Stomach (tissue), 9 donors: Measurements from ENCODE around the gene PPP1R15A. TPM values are rescaled to one million over a fixed set of nuclear protein-coding genes. Genes with fewer than 3 reads are reported as not detected.
"Not testable (repeated sequence)": the region's sequence is repeated elsewhere in the genome, so short reads cannot be mapped to it uniquely, and the experiment has no call there.

Experiments used
- DNase-seq, 2 donors: peaks; one replicate each; pipeline versions ENCODE4 v3.0.0 to v3.0.0-alpha.2; 2013 to 2019
- H3K27ac ChIP-seq, 5 donors: fragments of 200-600 bp in 4 of 5; sonication (generic) in 4 of 5; one replicate each; pipeline ENCODE4 v1.5.1; 2013 to 2019; ENCODE audit warnings: mild to moderate bottlenecking in 1 of 5, moderate library complexity in 1 of 5
- H3K27me3 ChIP-seq, 3 donors: fragments of 200-600 bp; sonication (generic); one replicate each; pipeline ENCODE4 v1.5.1; 2017 to 2019; ENCODE audit warnings: mixed run types in 1 of 3
- H3K36me3 ChIP-seq, 4 donors: fragments of 200-600 bp; sonication (generic); 1 replicate in 3 of 4; 2 replicates in 1 of 4; pipeline ENCODE4 v1.5.1; 2016 to 2019
- H3K4me1 ChIP-seq, 4 donors: fragments of 200-600 bp; sonication (generic); one replicate each; pipeline ENCODE4 v1.5.1; 2016 to 2019
- H3K4me3 ChIP-seq, 4 donors: fragments of 200-600 bp; sonication (generic) in 3 of 4; one replicate each; pipeline ENCODE4 v1.5.1; 2016 to 2019; ENCODE audit warnings: mild to moderate bottlenecking in 1 of 4
- H3K9me3 ChIP-seq, 4 donors: fragments of 200-600 bp; sonication (generic); one replicate each; pipeline ENCODE4 v1.5.1; 2016 to 2019
- EP300 ChIP-seq: sonication (generic); formaldehyde crosslinking; IDR thresholded peaks from one replicate; pipeline ENCODE4 v1.6.1; 2017; ENCODE audit warnings: antibody characterized with exemption
- POLR2A ChIP-seq, 4 donors: fragments of 450-650 bp; IDR thresholded peaks; one replicate each; pipeline ENCODE4 v1.6.1; 2016; ENCODE audit warnings: antibody characterized with exemption in 4 of 4, control low read depth in 2 of 4, mild to moderate bottlenecking in 1 of 4, moderate library complexity in 1 of 4
- POLR2AphosphoS5 ChIP-seq, 3 donors: sonication (generic); formaldehyde crosslinking; IDR thresholded peaks; one replicate each; pipeline ENCODE4 v1.6.1; 2016; ENCODE audit warnings: antibody characterized with exemption in 3 of 3
- whole genome bisulfite sequencing, 5 donors: extraction: QIAGEN DNeasy Blood & Tissue Kit in 3 of 5; methylation state at CpG; one replicate each; pipeline versions ENCODE4 v1.1.5 to v1.1.7; 2013 to 2018; 5-methylcytosine and 5-hydroxymethylcytosine counted together
- intact Hi-C: fragments of 100-400 bp; cut with DNase I; formaldehyde crosslinking; loops from one replicate; pipeline ENCODE4 v1.15.1; 2023; ENCODE audit warnings: low total_unique reads
- polyA plus RNA-seq, 3 donors: library from polyadenylated mRNA; stranded (reverse); fragments of 200-250 nt; gene quantifications; one replicate each; pipeline ENCODE4 v1.2.3, GENCODE V29; 2013
- total RNA-seq, 5 donors: library from RNA; depleted of rRNA; stranded (reverse); fragments of >200 nt; gene quantifications; one replicate each; pipeline versions ENCODE4 v1.1.0 to v1.2.3, GENCODE V29; 2014 to 2016
- TF ChIP-seq, protein P1 (sequence below), 7 experiments: fragments of 450-650 bp in 4 of 7; fragments of 200-600 bp in 3 of 7; sonication (generic) in 3 of 7; IDR thresholded peaks; one replicate each; pipeline ENCODE4 v1.5.1; 2016 to 2019; ENCODE audit warnings: antibody characterized with exemption in 7 of 7, control low read depth in 2 of 7, mild to moderate bottlenecking in 1 of 7
- donor health status: healthy with polysubstance abuse.
- donor health status: Bipolar disorder and iron deficiency.
- donor health status: healthy.

Gene PPP1R15A
- total and polyA plus RNA-seq, 8 donors = 14.6 to 107 (median 36.1) TPM

DNA sequence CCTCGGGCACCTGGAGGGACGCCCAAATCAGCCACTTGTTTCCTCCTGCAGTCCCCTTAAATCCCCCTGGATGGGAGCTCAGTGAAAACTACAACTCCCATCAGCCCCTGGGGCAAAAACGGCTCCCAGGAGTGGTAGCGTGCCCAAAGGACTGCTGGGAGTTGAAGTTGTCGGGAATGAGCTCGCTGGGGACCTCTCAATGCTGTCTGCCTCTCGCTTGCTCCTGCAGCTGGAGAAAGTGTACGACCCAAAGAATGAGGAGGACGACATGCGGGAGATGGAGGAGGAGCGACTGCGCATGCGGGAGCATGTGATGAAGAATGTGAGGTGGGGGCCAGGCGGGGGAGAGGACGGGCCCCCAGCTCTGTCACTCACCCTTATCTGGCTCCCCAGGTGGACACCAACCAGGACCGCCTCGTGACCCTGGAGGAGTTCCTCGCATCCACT lies 46.6 kb downstream of the PPP1R15A start:
- TF ChIP-seq EP300 = no peak
- TF ChIP-seq, protein P1, sequence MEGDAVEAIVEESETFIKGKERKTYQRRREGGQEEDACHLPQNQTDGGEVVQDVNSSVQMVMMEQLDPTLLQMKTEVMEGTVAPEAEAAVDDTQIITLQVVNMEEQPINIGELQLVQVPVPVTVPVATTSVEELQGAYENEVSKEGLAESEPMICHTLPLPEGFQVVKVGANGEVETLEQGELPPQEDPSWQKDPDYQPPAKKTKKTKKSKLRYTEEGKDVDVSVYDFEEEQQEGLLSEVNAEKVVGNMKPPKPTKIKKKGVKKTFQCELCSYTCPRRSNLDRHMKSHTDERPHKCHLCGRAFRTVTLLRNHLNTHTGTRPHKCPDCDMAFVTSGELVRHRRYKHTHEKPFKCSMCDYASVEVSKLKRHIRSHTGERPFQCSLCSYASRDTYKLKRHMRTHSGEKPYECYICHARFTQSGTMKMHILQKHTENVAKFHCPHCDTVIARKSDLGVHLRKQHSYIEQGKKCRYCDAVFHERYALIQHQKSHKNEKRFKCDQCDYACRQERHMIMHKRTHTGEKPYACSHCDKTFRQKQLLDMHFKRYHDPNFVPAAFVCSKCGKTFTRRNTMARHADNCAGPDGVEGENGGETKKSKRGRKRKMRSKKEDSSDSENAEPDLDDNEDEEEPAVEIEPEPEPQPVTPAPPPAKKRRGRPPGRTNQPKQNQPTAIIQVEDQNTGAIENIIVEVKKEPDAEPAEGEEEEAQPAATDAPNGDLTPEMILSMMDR (IDR thresholded peaks at IDR 0.05) = no peak
- no peak for TF ChIP-seq POLR2AphosphoS5 (IDR thresholded peaks at IDR 0.05)
- TF ChIP-seq POLR2A (IDR thresholded peaks at IDR 0.05) = no peak
- H3K4me3 ChIP-seq = no peak overlapping the region
- peak in 1 of 2 donors; percentile 44 for DNase-seq
- H3K9me3 ChIP-seq = no peaks in the 10 kb centered on the region
- 83 to 92% (median 88%) methylated on average over 18 of the region's 18 CpGs for WGBS, 5 donors
- no peaks in the 10 kb centered on the region for H3K4me1 ChIP-seq
- intact Hi-C loops = no loop called here
- no peaks in the 10 kb centered on the region for H3K27me3 ChIP-seq
- no peak overlapping the region for H3K27ac ChIP-seq
- H3K36me3 ChIP-seq = peaks cover 54 to 100% (median 98%) of the 10 kb centered on the region in 4 donors

DNA sequence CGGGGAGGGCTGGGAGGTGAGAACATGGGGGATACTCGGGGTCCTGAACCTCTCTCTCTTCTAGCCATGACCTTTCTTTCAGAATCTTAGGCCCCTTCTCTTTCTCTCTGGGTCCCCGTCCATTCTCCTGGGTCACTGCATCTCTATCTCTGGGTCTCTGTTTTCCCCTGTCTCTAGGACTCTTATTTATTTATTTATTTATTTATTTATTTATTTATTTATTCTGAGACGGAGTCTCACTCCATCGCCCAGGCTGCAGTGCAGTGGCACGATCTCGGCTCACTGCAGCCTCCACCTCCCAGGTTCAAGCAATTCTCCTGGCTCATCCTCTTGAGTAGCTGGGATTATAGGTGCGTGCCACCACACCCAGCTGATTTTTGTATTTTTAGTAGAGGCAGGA lies 47.0 kb downstream of the PPP1R15A start:
- peaks cover 50 to 97% (median 94%) of the 10 kb centered on the region in 4 donors for H3K36me3 ChIP-seq
- H3K27me3 ChIP-seq, H3K27ac ChIP-seq, H3K9me3 ChIP-seq, H3K4me3 ChIP-seq, H3K4me1 ChIP-seq, DNase-seq, intact Hi-C loops: not testable (repeated sequence)
- 90 to 95% (median 93%) methylated on average over 8 of the region's 8 CpGs for WGBS, 5 donors

DNA sequence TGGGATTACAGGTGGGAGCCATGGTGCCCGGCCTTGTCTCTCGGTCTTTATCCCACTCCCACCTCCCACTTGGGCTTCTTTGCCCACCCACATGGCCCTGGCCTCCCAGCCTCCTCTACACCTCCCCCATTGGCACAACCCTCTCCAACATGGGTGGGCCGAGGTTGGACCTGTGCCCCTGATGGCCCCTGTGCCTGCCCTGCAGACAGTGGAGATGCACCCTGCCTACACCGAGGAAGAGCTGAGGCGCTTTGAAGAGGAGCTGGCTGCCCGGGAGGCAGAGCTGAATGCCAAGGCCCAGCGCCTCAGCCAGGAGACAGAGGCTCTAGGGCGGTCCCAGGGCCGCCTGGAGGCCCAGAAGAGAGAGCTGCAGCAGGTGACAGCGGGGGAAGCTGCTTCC lies 48.7 kb downstream of the PPP1R15A start:
- no peak for DNase-seq
- Histone ChIP-seq H3K9me3 (no peaks in the 10 kb centered on the region), H3K27me3 (no peaks in the 10 kb centered on the region), H3K4me1 (peaks cover 0 to 10% (median 0%) of the 10 kb centered on the region in 4 donors), H3K27ac (no peak overlapping the region), H3K36me3 (peaks cover 40 to 81% (median 77%) of the 10 kb centered on the region in 4 donors), H3K4me3 (no peak overlapping the region)
- intact Hi-C loops = no loop called here
- no peak for TF ChIP-seq EP300
- TF ChIP-seq, protein P1 (IDR thresholded peaks at IDR 0.05) = no peak
- no peak for TF ChIP-seq POLR2AphosphoS5 (IDR thresholded peaks at IDR 0.05)
- TF ChIP-seq POLR2A (IDR thresholded peaks at IDR 0.05) = no peak
- WGBS, 5 donors = 83 to 92% (median 87%) methylated on average over 8 to 10 of the region's 10 CpGs

DNA sequence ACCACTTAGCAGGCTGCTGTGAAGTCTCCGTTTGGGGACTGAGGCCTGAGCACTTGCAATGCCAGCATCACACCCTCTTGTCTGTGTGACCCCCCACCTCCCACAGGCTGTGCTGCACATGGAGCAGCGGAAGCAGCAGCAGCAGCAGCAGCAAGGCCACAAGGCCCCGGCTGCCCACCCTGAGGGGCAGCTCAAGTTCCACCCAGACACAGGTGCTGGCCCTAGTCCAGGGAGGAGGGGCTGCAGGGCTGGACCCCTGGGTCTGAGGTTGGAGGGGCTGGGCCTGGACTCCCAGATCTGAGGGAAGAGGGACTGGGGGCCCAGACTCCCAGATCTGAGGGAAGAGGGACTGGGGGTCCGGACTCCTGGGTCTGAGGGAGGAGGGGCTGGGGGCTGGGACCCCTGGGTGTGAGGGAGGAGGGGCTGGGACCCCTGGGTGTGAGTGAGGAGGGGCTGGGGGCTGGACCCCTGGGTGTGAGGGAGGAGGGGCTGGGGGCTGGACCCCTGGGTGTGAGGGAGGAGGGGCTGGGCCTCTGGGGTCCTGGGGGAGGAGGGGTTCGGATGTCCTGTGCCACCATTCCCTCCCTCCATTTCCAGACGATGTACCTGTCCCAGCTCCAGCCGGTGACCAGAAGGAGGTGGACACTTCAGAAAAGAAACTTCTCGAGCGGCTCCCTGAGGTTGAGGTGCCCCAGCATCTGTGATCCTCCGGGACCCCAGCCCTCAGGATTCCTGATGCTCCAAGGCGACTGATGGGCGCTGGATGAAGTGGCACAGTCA lies 49.7 kb downstream of the PPP1R15A start:
- intact Hi-C loops = no loop called here
- no peak overlapping the region for H3K27ac ChIP-seq
- TF ChIP-seq, protein P1 (IDR thresholded peaks at IDR 0.05) = no peak
- TF ChIP-seq POLR2AphosphoS5 (IDR thresholded peaks at IDR 0.05) (no peak), POLR2A (IDR thresholded peaks at IDR 0.05) (no peak), EP300 (no peak)
- no peak overlapping the region for H3K4me3 ChIP-seq
- WGBS, 5 donors = 87 to 92% (median 89%) methylated on average over 12 of the region's 12 CpGs
- H3K36me3 ChIP-seq = peaks cover 30 to 71% (median 67%) of the 10 kb centered on the region in 4 donors
- H3K9me3 ChIP-seq = no peaks in the 10 kb centered on the region
- peaks cover 0 to 19% (median 3%) of the 10 kb centered on the region in 4 donors for H3K4me1 ChIP-seq
- no peak for DNase-seq
- no peaks in the 10 kb centered on the region for H3K27me3 ChIP-seq
